HG02571 (cell line): Measurements from ENCODE around the gene DBP.
A peak's percentile ranks its signal among the peaks of the same experiment; 100 is the strongest.
"Not testable (repeated sequence)": the region's sequence is repeated elsewhere in the genome, so short reads cannot be mapped to it uniquely, and the experiment has no call there.

Source experiments
- ATAC-seq: cut with Tn5 transposase; IDR thresholded peaks from one replicate; pipeline ENCODE4 v1.9.1; 2021; ENCODE audit warnings: mild to moderate bottlenecking, moderate library complexity; ENCODE audit not compliant: unreplicated experiment

The DBP gene

DNA sequence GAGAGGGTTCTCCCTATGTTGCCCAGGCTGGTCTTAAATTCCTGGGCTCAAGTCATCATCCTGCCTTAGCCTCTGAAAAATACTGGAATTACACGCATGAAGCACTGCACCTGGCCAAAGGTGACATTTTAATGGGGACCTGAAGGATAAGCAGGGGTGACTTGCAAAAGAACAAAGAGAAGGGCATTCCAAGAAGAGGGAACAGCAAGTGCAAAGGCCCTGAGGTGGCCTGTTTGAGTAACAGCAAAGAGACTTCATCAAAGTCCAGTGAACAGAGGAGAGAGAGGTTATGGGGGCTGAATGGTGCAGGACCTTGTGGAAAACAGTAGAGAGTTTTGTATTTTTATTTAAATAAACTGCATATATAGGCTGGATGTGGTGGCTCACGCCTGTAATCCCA is 4.7 kb upstream of the DBP start:
- ATAC-seq: no peak

DNA sequence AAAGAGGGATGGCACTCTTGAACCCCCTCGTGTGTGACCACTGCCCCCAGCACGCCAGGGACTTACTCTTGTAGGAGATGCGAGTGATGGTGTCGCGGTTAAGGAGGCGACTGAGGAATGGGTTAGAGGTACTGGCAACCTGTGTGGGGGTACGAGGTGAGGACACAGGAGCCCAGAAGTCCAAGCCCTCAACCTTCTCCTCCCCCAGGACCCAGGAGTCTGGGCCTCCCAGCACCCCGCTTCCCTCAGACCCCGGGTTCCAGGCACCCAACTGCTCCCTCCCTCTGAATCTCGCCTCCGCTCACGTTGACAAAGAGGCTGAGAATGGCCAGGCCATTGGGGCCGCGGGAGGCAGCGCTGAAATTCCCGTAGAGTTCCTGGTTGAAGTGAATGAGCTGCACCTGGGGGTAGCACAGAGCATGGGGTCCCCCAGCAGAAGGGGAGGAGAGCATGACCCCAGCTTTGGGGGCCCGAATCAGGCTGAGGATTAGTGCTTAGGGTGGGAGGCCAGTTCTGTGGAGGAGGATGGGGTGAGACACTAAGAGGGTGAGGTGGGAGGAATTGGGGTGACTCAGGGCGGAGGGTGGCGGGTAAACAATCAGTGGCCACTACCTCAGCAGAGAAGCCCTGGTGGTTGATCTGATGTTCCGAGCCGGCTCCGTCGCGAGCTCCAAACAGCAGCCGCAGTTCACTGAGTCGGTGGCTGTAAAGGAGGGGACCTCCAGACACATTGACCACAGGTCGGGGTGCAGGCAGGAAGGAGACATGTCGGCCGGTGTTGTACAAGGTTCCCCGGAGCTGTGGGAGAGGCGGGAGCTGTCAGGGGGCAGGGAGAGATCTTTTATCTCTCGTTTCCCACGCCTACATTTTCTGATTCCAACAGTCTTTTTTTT is 2.5 kb upstream of the DBP start:
- ATAC-seq: no peak

DNA sequence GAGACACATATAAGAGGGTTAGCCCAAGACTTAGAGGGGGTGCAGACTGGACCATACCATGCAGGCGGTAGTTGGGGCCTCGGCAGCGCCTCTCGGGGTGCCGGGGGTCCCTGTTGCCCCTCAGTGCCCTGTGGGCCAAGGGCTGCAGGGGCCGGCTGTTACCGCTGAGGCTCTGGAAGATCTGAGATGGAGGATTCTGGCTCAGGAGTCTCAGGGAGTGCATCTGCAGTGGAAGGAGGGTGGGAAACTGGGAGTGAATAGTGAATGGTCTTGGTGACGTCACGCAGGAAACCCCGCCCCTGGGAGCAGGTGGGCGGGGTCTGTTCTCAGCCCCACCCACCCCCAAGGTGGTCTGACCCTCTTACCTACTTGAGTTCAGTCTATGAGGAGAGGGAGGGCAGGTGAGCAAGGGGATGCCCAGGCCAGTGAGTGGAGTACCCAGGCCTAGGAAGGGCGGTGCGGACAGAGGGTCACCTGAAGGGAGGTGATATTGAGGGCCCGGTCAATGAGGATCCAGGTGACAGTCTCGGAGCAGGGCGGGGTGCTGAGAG is 1.7 kb upstream of the DBP start:
- ATAC-seq: no peak

DNA sequence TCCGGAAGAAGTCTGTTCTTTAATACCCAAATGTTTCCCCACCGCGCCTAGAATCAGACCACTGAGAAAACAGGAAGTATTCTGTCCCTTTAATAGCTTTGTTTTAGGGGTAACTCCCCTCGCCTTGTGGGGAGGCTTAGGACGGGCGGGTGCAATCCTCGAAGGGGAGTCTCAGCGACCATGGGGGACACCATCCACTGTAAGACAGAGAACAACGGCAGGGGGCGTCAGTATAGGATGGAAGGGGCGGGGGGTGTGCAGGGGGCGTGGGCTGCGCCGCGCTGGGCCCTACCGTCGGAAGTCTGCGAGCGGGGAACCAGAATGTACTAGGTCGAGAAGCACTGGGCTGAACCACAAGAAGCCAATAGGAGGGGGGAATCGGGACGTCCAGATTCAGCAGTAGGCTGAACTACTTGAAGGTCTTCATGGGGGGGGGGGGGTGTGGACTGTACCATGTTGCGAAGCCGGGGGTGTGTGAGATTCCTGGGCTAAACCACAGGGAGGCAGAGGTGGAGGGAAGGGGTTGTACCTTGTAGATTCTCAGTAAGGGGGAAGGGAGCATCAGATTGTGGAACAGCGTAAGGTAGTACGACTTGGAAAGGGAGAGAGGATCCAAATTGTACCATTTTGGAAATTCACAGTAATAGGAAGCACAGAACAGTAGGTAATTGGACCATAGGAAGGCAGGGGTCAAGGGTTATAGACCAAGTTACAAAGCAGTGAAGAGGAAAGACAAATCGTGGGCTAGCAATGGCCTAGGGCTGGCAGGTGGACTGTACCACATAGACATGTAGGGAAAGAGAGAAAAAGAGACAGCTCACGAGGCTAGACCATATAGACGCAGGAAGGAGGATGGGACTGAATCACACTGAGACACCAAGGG is 1.0 kb upstream of the DBP start:
- ATAC-seq: no peak

DNA sequence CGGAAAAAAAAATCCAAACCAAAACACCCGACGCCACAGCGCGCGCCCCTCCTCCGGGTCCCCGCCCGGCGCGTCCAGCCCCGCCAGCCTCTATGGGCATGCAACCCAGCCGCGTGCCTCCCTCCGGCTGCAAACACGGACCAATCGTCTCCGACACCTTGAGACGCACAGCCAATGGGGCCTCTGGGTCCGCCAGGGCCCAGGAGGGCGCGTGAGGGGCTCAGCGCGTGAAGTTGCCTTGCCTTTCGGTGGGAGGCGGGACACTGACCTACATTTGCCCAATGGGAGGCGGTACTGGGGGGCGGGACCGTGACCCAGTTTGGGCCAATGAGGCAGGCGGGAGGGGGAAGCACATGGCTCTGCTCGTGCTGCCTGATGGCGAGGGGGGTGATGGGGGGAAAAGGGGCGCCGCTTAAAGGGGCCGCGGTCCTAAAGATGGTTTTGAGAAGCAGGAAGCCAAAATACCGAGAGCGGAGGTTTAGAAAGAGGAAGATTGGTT is 319 bp upstream of the DBP start:
- ATAC-seq: peak; percentile 57

DNA sequence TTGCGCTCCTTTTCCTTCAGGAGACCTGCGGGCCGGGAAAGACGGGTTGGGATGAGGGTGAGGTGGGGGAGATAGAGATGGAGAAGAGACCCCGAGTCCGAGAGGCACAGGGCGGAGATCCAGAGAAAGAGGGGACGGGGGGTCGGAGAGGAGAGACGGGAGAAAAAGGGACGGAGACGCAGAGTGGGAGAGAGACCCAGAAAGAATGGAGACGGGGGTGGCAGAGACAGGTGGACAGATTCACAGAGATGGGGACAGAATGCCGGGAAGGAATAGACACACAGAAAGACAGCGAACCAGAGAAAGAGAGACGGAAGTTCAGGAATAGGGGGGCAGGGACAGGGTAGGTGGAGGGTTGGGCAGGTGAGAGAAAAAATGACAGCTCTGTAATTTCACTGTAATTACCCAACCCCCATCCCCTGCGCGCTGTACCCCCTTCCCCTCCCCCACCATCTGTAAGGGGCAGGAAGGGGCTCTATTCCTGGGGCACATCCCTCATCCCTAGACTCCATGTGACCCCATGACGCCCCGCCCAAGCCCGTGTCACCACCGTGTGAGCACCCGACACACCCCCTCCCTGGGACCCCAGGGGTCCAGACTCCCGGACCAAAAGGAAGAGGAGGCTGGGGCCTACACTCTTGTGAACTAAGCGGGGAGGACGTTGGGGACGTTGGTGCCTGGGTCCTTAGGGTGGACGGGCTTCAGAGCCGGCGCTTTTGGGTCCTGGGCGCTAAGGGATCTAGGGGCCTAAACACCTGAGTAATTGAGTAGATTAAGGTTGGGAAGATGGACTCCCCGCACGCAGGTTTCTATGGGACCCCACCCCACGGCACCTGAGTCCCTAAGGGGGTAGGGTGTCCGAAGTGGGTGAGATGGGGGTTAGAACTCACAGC is 967 bp downstream of the DBP start:
- ATAC-seq: no peak

DNA sequence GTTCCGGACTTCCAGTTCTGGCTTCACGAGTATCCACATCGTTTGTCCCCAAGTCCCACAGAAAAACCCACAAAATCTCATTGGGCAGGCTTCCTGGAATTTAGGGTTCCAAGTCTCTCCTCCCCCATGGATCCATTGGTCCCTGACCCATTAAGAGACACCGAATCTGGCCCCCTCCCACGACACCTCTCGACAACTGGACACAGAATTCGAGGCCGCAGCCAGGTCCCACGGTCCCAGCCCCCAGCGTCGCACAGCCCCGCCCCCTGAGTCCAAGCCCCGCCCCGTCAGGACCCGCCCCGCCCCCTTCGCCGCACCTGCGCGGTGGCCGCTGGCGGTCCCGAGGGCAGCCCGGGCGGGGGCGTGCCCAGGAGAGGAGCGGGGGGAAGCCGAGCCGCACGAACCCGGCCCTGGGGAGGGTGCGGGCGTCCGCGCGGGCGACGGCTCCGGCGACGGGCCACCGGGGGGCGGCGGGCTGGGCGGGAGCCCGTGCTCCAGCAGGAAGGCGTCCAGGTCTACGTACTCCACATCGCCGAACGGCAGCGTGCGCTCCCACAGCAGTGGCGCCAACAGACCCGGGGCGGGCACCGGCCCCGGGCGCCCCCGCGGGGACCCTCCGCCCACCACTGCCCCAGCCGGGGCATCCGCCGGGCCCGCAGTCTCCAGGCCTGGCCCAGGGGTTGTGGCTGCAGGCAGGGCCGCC is 1.8 kb downstream of the DBP start:
- no peak for ATAC-seq

DNA sequence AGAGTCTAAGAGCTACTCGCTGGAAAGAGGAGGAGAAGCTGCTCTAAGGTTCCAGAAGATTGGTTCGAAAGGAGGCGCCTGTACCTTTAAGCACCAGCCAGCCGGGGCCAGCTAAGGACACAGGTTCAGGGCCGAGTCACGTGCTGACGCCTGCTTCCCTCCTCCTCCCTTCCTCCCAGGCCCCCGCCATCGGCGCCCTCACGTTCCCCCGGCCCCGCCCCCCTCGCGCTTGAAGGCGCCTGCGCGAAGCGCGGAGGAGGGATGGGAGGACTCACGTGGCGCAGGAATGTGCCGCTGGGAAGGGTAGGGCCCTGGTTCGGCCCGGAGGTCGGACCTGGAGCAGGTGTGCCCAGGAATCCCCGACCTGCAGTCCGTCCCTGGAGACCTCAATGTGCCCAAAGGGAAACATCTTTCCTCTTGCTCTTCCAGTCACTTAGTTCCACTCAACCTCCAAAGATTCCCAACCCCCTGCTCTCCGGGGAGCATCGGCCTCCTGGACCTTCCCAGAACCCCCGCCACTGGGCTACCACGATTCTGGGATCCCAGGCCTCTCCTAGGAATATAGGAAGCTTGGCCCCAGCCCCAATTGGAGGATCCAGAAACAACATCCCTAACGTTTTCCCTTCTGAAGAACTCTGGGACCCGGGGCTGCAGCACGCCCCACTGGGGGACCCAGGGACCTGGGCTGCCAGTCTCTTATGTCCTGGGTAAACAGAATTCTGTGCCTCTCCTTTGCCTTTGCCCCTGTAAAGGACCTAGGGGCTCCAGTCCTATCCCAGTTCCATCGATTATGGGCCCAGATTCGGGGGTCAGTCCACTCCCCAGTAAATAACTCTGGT is 2.5 kb downstream of the DBP start:
- peak; percentile 34 for ATAC-seq

DNA sequence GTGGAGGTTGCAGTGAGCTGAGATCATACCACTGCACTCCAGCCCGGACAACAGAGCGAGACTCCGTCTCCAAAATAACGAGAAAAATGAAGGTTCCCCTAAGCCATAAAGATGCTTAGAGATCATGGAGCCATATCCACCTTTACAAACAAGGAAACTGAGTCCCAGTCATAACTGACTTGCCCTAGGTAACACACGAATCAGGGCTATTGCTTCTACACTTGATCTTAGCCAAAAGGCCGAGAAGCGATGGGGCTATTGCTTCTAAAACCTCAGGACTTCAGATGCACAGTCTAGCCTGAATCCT is 3.2 kb downstream of the DBP start:
- no peak for ATAC-seq

DNA sequence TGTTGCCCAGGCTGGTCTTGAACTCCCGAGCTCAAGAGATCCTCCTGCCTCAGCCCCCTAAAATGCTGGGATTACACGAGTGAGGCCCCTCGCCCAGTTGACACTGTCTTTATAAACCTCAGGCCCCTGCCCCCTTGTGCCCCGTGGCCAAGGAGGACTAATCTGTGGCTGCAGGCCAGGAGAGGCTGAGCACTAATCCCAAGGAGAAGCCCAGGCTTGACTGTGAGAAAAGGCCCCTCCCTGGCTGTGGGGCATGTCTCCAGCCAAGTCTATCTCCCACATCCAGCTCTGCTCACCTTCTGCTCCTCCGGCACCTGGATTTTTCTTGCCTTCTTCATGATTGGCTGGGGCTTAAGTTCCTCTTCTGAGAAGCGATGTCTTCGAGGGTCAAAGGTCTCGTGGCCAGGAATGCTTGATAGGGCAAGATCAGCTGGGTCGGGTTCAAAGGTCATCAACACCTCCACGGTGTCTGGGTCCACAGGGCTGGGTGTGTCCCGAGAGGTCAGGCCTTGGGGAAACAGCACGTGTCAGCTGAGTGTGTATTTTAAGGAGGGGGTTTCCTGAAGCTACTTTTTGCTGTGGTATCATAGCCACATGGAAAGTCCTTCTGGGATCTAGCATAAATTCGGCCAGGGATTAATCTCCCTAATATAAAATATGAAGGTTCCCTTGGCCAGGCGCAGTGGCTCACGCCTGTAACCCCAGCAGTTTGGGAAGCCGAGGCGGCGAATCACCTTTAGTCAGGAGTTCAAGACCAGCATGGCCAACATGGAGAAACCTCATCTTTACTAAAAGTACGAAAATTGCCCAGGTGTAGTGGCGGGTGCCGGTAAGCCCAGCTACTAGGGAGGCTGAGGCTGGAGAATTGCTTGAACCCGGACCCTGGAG is 3.8 kb downstream of the DBP start:
- no peak for ATAC-seq

DNA sequence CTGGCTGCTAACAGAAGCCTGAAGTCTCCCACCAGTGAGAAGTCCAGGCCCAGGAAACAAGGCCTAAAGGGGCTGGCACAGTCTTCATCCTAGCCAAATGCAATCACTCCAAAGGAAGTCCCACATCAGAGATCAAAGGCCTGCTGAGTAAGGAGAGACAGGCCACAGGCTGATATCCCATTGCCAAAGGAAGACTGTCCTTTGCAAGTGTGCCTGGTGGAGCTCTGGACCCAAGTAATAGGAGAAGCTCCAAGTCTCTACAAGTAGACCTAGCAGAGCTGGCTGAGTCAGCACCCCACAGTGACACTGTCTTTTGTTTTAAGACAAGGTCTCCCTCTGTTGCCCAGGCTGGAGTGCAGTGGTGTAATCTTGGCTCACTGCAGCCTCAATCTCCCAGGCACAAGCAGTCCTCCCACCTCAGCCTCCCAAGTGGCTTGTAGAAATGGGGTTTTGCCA is 4.5 kb downstream of the DBP start:
- no peak for ATAC-seq

DNA sequence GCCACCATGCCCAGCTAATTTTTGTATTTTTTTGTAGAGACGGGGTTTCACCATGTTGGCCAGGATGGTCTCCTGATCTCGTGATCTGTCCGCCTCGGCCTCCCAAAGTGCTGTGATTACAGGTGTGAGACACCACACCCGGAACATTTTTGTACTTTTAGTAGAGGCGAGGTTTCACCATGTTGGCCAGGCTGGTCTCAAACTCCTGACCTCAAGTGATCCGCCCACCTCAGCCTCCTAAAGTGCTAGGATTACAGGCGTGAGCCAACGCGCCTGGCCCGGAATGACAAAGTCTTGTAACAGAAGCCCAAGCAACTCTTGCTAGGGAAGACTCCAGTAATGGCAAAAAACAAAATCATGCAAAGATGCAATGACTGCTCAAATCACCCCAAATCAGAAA is 4.9 kb downstream of the DBP start:
- not testable (repeated sequence) for ATAC-seq

DNA sequence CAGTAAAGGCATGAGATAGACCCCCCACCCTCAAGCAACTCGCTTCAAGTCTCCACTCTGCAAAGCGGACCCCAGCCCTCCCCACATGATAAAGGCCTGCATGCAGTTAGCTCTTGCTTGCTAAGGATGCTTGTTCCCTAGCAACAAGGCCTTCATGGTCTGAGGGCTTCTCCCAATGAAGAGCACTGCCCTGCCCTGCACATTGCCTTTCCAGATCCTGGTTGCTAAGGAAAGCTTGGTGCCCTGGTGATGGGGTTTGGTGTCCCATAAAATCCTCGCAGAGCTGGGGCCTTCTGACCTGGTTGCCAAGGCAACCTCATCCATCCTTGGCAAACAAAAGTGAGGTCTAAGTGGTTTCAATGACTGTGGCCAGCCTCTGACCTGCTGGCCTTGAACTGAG is 6.0 kb downstream of the DBP start:
- no peak for ATAC-seq

DNA sequence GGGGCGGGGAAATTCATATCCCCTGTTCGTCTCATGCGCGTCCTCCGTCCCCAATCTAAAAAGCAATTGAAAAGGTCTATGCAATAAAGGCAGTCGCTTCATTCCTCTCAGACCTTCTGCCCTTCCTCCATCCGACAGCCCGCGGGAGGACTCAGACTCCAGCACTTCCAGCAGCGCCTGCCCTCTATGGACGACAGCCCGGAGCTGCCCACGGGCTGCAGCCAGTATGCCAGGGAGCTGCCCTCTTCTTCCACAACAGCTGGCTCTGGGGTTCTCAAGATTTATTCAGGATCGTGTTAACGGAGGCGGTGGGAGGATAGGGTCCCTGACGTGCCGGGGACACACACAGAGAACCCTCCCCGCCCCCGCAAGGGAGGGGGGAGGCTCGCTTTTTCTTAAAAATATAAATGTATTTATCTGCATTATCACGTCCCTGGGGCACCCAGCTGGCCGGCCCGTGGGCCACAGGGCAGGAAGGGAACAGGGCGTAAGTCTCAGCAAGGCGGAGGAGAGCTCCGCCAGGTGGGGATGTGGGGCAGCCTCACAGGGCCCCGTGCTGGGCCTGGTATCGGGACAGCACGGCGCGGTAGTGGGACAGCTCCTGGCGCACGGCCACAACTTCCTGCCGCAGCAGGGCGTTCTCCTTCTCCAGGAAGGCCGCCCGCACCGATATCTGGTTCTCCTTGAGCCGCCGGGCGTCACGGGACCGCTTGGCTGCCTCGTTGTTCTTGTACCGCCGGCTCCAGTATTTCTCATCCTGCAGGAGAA is 6.7 kb downstream of the DBP start:
- no peak for ATAC-seq

DNA sequence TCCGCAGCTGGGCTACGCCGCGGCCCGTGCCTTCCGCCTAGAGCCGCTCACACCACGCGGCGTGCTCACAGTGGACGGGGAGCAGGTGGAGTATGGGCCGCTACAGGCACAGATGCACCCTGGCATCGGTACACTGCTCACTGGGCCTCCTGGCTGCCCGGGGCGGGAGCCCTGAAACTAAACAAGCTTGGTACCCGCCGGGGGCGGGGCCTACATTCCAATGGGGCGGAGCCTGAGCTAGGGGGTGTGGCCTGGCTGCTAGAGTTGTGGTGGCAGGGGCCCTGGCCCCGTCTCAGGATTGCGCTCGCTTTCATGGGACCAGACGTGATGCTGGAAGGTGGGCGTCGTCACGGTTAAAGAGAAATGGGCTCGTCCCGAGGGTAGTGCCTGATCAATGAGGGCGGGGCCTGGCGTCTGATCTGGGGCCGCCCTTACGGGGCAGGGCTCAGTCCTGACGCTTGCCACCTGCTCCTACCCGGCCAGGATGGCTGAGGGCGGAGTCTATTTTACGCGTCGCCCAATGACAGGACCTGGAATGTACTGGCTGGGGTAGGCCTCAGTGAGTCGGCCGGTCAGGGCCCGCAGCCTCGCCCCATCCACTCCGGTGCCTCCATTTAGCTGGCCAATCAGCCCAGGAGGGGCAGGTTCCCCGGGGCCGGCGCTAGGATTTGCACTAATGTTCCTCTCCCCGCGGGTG is 7.4 kb downstream of the DBP start:
- no peak for ATAC-seq

DNA sequence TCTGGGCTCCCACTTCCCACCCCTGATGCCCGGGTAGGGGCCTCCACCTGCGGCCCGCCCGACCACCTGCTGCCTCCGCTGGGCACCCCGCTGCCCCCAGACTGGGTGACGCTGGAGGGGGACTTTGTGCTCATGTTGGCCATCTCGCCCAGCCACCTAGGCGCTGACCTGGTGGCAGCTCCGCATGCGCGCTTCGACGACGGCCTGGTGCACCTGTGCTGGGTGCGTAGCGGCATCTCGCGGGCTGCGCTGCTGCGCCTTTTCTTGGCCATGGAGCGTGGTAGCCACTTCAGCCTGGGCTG is 7.9 kb downstream of the DBP start:
- ATAC-seq: no peak
